Neuron (in vitro differentiated cells): Measurements from ENCODE around the gene GSK3B.
"Not testable (repeated sequence)": the region's sequence is repeated elsewhere in the genome, so short reads cannot be mapped to it uniquely, and the experiment has no call there.

Source experiments
- H2AFZ ChIP-seq: one replicate; pipeline ENCODE4 v1.6.1; 2013; ENCODE audit warnings: low read depth, mild to moderate bottlenecking, inconsistent platforms, low read length, moderate library complexity
- H3K27me3 ChIP-seq: one replicate; pipeline ENCODE4 v1.6.1; 2013; ENCODE audit warnings: low read length; ENCODE audit not compliant: insufficient read depth
- H3K36me3 ChIP-seq: one replicate; pipeline ENCODE4 v1.6.1; 2013; ENCODE audit warnings: low read length; ENCODE audit not compliant: insufficient read depth
- H3K4me1 ChIP-seq: one replicate; pipeline ENCODE4 v1.6.1; 2013; ENCODE audit warnings: low read length; ENCODE audit not compliant: insufficient read depth
- H3K4me3 ChIP-seq: 2 replicates; pipeline ENCODE4 v1.5.1; 2013; ENCODE audit warnings: mild to moderate bottlenecking, low read length, moderate library complexity
- H3K9me3 ChIP-seq: one replicate; pipeline ENCODE4 v1.6.1; 2013; ENCODE audit warnings: low read length

Gene GSK3B

GRCh38 chr3:119891944-119892721 is 202.1 kb downstream of the GSK3B start:
- Histone ChIP-seq H3K36me3 (peaks cover 28% of the 10 kb centered on the region), H3K9me3 (no peaks in the 10 kb centered on the region), H3K4me1 (peaks cover 7% of the 10 kb centered on the region), H3K4me3 (no peak overlapping the region), H2AFZ (no peak overlapping the region), H3K27me3 (no peaks in the 10 kb centered on the region)

GRCh38 chr3:119888681-119889080 is 205.6 kb downstream of the GSK3B start:
- peaks cover 25% of the 10 kb centered on the region for H3K36me3 ChIP-seq
- H3K4me3 ChIP-seq, H3K4me1 ChIP-seq, H3K27me3 ChIP-seq, H3K9me3 ChIP-seq, H2AFZ ChIP-seq: not testable (repeated sequence)

- no peaks in the 10 kb centered on the region for H3K4me1 ChIP-seq
- peaks cover 41% of the 10 kb centered on the region for H3K36me3 ChIP-seq
- H3K27me3 ChIP-seq = no peaks in the 10 kb centered on the region
- no peak overlapping the region for H2AFZ ChIP-seq
- H3K4me3 ChIP-seq = no peak overlapping the region
- H3K9me3 ChIP-seq = no peaks in the 10 kb centered on the region
Observed at GRCh38 chr3:119885746-119886530, 208.3 kb downstream of the GSK3B start.

- H3K27me3 ChIP-seq = no peaks in the 10 kb centered on the region
- H3K36me3 ChIP-seq = peaks cover 47% of the 10 kb centered on the region
- H3K4me3 ChIP-seq = no peak overlapping the region
- no peaks in the 10 kb centered on the region for H3K9me3 ChIP-seq
- no peak overlapping the region for H2AFZ ChIP-seq
- no peaks in the 10 kb centered on the region for H3K4me1 ChIP-seq
Observed at GRCh38 chr3:119884161-119884557, 210.1 kb downstream of the GSK3B start.

- Histone ChIP-seq H2AFZ (no peak overlapping the region), H3K36me3 (peaks cover 44% of the 10 kb centered on the region), H3K4me1 (no peaks in the 10 kb centered on the region), H3K4me3 (no peak overlapping the region), H3K9me3 (no peaks in the 10 kb centered on the region), H3K27me3 (no peaks in the 10 kb centered on the region)
Observed at GRCh38 chr3:119883461-119884160, 210.6 kb downstream of the GSK3B start.

- no peaks in the 10 kb centered on the region for H3K27me3 ChIP-seq
- no peak overlapping the region for H2AFZ ChIP-seq
- no peaks in the 10 kb centered on the region for H3K9me3 ChIP-seq
- peaks cover 53% of the 10 kb centered on the region for H3K36me3 ChIP-seq
- no peak overlapping the region for H3K4me3 ChIP-seq
- no peaks in the 10 kb centered on the region for H3K4me1 ChIP-seq
Observed at GRCh38 chr3:119880966-119881365, 213.3 kb downstream of the GSK3B start.

GRCh38 chr3:119873646-119874045 is 220.6 kb downstream of the GSK3B start:
- no peak overlapping the region for H3K4me3 ChIP-seq
- peaks cover 23% of the 10 kb centered on the region for H3K36me3 ChIP-seq
- H2AFZ ChIP-seq = no peak overlapping the region
- no peaks in the 10 kb centered on the region for H3K9me3 ChIP-seq
- no peaks in the 10 kb centered on the region for H3K4me1 ChIP-seq
- no peaks in the 10 kb centered on the region for H3K27me3 ChIP-seq

- no peaks in the 10 kb centered on the region for H3K9me3 ChIP-seq
Observed at GRCh38 chr3:119872773-119873172, 221.5 kb downstream of the GSK3B start.

GRCh38 chr3:119871571-119871970 is 222.7 kb downstream of the GSK3B start:
- H3K4me1 ChIP-seq = no peaks in the 10 kb centered on the region
- no peak overlapping the region for H3K4me3 ChIP-seq
- peaks cover 15% of the 10 kb centered on the region for H3K36me3 ChIP-seq
- no peaks in the 10 kb centered on the region for H3K9me3 ChIP-seq
- no peaks in the 10 kb centered on the region for H3K27me3 ChIP-seq
- H2AFZ ChIP-seq = no peak overlapping the region

More at GRCh38 chr3:119872773-119873172, 221.5 kb downstream of the GSK3B start:
- Histone ChIP-seq H3K4me1 (no peaks in the 10 kb centered on the region), H3K27me3 (no peaks in the 10 kb centered on the region), H3K36me3 (peaks cover 21% of the 10 kb centered on the region), H3K4me3 (no peak overlapping the region), H2AFZ (no peak overlapping the region)

GRCh38 chr3:119870512-119870911 is 223.7 kb downstream of the GSK3B start:
- Histone ChIP-seq H3K4me3 (no peak overlapping the region), H3K4me1 (no peaks in the 10 kb centered on the region), H3K9me3 (no peaks in the 10 kb centered on the region), H3K36me3 (peaks cover 15% of the 10 kb centered on the region), H3K27me3 (no peaks in the 10 kb centered on the region), H2AFZ (no peak overlapping the region)

GRCh38 chr3:119864476-119864875 is 229.8 kb downstream of the GSK3B start:
- Histone ChIP-seq H2AFZ (no peak overlapping the region), H3K9me3 (peaks cover 3% of the 10 kb centered on the region), H3K27me3 (no peaks in the 10 kb centered on the region), H3K36me3 (peaks cover 32% of the 10 kb centered on the region), H3K4me3 (no peak overlapping the region), H3K4me1 (no peaks in the 10 kb centered on the region)

GRCh38 chr3:119862616-119863015 is 231.6 kb downstream of the GSK3B start:
- H2AFZ ChIP-seq = no peak overlapping the region
- peaks cover 11% of the 10 kb centered on the region for H3K9me3 ChIP-seq
- H3K4me3 ChIP-seq = no peak overlapping the region
- no peaks in the 10 kb centered on the region for H3K4me1 ChIP-seq
- H3K36me3 ChIP-seq = peaks cover 41% of the 10 kb centered on the region
- no peaks in the 10 kb centered on the region for H3K27me3 ChIP-seq

- H3K9me3 ChIP-seq = peaks cover 15% of the 10 kb centered on the region
- H3K36me3 ChIP-seq = peaks cover 50% of the 10 kb centered on the region
- no peaks in the 10 kb centered on the region for H3K4me1 ChIP-seq
- H3K4me3 ChIP-seq = no peak overlapping the region
- no peaks in the 10 kb centered on the region for H3K27me3 ChIP-seq
- no peak overlapping the region for H2AFZ ChIP-seq
Observed at GRCh38 chr3:119861681-119862080, 232.6 kb downstream of the GSK3B start.
